HG02870 (cell line): ENCODE measurements around the gene CDK11A.
A peak's percentile ranks its signal among the peaks of the same experiment; 100 is the strongest.

Source experiments
- ATAC-seq: cut with Tn5 transposase; IDR thresholded peaks from one replicate; pipeline ENCODE4 v1.9.1; 2021; ENCODE audit warnings: mild to moderate bottlenecking, moderate library complexity; ENCODE audit not compliant: unreplicated experiment

CDK11A gene

GRCh38 chr1:1724035-1724864, at the start of gene CDK11A:
Gene CDK11A, minus strand, starts transcription at chr1:1724357. Its CDS starts 1,539 bp downstream, at chr1:1722818.
- peak; percentile 96 for ATAC-seq

DNA sequence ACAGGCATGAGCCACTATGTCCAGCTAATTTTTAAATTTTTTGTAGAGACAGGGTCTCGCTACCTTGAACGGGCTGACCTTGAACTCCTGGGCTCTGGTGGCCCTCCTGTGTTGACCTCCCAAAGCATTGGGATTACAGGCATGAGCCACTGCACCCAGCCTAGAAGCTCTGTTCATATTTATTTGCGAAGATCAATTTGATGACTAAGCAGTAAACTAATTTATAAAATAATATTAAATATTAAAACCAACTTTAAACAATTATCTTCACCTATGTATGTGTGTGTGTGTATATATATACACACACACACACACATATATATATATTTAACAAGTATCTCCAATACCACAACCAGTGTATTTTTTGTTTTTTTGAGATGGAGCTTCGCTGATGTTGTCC, 49.7 kb upstream of the CDK11A start:
- no peak for ATAC-seq

GRCh38 chr1:1771096-1771495, 46.9 kb upstream of the CDK11A start:
- ATAC-seq, result no peak

DNA sequence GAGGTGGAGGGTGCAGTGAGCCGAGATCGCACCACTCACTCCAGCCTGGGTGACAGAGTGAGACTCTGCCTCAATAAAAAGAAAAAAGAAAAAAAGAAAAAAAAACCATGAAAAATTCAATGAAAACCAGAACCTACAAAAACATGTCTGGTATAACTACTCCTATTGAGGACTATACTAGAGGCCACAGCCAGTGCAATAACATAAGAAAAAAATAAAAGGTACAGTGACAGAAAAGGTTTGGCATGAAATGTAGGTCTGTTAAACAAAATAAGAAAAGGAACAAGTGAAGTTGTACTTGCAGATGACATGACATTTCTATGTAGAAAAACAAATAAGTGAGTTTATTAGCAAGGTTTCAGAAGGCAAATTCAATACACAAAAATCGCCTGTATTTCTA, 45.9 kb upstream of the CDK11A start:
- ATAC-seq, result no peak

DNA sequence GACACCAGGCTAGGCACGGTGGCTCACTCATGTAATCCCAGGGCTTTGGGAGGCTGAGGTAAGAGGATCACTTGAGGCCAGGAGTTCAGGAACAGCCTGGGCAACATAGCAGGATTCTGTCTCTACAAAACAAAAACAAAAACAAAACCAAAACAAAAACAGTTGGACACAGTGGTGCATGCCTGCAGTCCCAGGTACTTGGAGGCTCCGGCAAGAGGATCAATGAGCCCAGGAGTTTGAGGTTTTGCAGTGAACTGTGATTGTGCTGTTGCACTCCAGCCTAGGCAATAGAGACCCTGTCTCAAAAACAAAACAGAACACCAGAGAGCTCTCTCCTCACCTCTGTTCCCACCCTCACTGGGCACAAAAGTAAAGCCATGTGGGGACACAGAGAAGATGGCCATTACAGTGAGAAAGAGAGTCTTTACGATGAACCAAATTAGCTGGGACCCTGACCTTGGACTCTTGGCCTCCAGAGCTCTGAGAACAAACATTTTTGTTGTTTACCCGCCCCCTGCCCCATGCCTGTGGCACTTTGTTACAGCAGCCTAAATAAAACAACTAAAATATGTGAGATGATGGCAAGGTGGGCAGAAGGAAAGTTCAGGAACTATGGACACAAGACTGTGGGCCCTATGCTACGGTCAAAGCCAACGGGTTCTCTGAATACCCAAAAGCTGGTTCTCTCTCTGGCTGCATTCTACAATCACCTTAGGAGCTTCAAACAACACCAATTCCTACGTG, 44.3 kb upstream of the CDK11A start:
- no peak for ATAC-seq

DNA sequence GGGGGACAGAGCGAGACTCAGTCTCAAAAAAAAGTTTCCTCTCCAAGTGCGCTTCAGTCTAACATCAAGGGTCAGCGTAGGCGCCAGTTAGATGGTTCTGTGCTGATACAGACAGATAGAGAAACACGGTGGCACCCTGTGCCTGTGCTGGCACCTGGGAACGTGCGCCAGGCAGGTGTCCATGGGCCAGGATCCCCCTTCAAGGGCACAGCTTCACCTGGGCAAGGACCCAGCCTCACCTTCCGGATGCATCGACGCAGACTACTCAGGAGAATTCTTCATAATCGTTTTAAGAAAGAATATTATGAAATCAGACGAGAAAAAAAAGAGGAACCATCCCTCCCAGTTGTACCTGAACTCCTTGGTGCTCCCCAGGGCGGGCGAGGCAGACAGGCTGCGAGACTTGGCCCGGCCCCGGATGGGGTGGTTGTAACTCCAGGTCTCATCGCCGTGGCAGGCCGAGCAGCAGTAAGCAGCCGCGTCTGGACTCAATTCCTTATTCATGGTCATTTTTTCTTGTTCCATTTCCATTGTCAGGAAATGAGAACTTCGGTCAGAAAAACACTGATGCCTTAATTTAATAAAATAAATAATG, 40.8 kb upstream of the CDK11A start:
- no peak for ATAC-seq

GRCh38 chr1:1763657-1764621, 39.8 kb upstream of the CDK11A start:
- no peak for ATAC-seq

- no peak for ATAC-seq
Observed at GRCh38 chr1:1761504-1762376, 37.6 kb upstream of the CDK11A start.

DNA sequence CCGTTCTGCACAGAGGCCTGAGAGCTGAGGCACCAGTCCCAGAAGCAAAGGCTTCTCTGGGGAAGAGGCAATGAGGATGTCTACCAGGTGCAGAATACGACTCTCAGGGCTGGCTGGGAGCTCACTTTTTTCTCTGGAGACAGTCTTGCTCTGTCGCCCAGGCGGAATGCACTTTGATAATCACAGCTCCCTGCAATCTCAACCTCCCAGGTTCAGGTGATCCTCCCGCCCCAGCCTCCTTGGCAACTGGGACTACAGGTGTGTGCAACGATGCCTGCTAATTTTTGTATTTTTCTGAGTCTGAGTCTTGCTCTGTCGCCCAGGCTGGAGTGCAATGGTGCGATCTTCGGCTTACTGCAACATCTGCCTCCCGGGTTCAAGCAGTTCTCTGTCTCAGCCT, 36.6 kb upstream of the CDK11A start:
- no peak for ATAC-seq

DNA sequence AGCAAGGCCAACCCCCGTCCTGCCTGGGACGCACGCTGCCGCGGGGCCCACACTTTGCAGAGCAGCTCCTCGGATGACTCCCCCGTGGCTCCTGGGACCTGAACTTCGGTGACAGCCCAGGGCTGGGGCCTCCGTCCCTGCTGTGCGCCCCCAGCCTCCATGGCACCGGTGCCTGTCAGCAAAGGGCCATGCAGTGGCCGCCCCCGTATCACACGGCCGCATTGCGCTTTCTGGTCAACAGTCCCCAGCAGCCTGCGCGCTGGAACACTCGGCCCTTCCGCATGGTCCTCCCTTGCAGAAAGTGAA, 36.1 kb upstream of the CDK11A start:
- no peak for ATAC-seq

- no peak for ATAC-seq
Observed at GRCh38 chr1:1759456-1760344, 35.5 kb upstream of the CDK11A start.

- ATAC-seq, result no peak
Observed at GRCh38 chr1:1758692-1759455, 34.7 kb upstream of the CDK11A start.

- ATAC-seq, result no peak
Observed at GRCh38 chr1:1758059-1758621, 34.0 kb upstream of the CDK11A start.

- no peak for ATAC-seq
Observed at GRCh38 chr1:1757422-1758058, 33.4 kb upstream of the CDK11A start.

- no peak for ATAC-seq
Observed at GRCh38 chr1:1756661-1757421, 32.7 kb upstream of the CDK11A start.

DNA sequence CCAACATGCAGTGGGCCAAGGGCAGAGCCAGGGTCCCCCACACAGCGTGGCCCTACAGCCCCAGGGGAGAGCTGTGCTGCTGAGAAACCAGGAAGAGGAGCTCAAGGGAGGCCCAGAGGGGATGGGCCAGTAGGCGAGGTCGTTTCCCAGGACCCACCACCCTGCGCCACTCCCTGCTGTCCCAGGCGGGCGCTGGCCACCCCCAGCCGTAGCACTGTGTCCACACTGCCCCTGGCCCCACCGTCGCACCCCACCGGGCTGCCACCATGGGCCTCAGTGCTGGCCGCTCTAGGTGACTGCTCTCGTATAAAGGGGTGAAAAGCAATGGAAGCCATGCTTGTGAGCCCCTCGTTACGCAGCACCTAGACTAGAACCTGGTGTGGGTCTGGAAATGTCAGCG, 31.7 kb upstream of the CDK11A start:
- no peak for ATAC-seq

GRCh38 chr1:1755426-1755825, 31.3 kb upstream of the CDK11A start:
- ATAC-seq, result no peak
